Measurements from ENCODE around the gene TBXAS1.

DNA sequence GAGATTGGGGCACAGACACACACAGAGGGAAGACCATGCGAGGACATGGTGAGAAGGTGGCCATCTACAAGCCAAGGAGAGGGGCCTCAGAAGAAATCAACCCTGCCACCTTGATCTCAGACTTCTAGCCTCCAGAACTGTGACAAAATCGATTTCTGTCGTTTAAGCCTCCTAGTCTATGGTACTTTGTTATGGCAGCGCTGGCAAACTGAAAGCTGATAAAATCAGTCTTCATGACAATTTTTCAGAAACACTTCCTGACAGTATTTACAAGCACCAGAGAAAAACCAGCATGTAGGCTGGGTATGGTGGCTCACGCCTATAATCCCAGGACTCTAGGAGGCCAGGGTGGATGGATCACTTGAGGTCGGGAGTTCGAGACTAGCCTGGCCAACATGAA is 229.5 kb downstream of the TBXAS1 start:
- TF ChIP-seq, protein P1, sequence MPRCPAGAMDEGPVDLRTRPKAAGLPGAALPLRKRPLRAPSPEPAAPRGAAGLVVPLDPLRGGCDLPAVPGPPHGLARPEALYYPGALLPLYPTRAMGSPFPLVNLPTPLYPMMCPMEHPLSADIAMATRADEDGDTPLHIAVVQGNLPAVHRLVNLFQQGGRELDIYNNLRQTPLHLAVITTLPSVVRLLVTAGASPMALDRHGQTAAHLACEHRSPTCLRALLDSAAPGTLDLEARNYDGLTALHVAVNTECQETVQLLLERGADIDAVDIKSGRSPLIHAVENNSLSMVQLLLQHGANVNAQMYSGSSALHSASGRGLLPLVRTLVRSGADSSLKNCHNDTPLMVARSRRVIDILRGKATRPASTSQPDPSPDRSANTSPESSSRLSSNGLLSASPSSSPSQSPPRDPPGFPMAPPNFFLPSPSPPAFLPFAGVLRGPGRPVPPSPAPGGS (IDR thresholded peaks at IDR 0.05) = no peak
- TF ChIP-seq, protein P2, sequence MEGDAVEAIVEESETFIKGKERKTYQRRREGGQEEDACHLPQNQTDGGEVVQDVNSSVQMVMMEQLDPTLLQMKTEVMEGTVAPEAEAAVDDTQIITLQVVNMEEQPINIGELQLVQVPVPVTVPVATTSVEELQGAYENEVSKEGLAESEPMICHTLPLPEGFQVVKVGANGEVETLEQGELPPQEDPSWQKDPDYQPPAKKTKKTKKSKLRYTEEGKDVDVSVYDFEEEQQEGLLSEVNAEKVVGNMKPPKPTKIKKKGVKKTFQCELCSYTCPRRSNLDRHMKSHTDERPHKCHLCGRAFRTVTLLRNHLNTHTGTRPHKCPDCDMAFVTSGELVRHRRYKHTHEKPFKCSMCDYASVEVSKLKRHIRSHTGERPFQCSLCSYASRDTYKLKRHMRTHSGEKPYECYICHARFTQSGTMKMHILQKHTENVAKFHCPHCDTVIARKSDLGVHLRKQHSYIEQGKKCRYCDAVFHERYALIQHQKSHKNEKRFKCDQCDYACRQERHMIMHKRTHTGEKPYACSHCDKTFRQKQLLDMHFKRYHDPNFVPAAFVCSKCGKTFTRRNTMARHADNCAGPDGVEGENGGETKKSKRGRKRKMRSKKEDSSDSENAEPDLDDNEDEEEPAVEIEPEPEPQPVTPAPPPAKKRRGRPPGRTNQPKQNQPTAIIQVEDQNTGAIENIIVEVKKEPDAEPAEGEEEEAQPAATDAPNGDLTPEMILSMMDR (IDR thresholded peaks at IDR 0.05) = no peak
- TF ChIP-seq, protein P3, sequence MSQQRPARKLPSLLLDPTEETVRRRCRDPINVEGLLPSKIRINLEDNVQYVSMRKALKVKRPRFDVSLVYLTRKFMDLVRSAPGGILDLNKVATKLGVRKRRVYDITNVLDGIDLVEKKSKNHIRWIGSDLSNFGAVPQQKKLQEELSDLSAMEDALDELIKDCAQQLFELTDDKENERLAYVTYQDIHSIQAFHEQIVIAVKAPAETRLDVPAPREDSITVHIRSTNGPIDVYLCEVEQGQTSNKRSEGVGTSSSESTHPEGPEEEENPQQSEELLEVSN (IDR thresholded peaks at IDR 0.05; ENCODE audit: borderline replicate concordance, low read depth) = no peak
- TF ChIP-seq POLR2A (IDR thresholded peaks at IDR 0.05; ENCODE audit: low read length) = no peak
- TF ChIP-seq, protein P4, sequence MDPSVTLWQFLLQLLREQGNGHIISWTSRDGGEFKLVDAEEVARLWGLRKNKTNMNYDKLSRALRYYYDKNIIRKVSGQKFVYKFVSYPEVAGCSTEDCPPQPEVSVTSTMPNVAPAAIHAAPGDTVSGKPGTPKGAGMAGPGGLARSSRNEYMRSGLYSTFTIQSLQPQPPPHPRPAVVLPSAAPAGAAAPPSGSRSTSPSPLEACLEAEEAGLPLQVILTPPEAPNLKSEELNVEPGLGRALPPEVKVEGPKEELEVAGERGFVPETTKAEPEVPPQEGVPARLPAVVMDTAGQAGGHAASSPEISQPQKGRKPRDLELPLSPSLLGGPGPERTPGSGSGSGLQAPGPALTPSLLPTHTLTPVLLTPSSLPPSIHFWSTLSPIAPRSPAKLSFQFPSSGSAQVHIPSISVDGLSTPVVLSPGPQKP (IDR thresholded peaks at IDR 0.05; ENCODE audit: low read depth, low read length) = no peak
- TF ChIP-seq, protein P5, sequence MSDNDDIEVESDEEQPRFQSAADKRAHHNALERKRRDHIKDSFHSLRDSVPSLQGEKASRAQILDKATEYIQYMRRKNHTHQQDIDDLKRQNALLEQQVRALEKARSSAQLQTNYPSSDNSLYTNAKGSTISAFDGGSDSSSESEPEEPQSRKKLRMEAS (IDR thresholded peaks at IDR 0.05) = no peak
